TTC549 (cell line): ENCODE results near the gene MYCBPAP.

ENCODE experiments used
- FAIRE-seq: peaks from 2 replicates; lab custom pipeline; 2012; peaks lifted over from hg19 to GRCh38; lab: Jason Lieb, UNC

The MYCBPAP gene

DNA sequence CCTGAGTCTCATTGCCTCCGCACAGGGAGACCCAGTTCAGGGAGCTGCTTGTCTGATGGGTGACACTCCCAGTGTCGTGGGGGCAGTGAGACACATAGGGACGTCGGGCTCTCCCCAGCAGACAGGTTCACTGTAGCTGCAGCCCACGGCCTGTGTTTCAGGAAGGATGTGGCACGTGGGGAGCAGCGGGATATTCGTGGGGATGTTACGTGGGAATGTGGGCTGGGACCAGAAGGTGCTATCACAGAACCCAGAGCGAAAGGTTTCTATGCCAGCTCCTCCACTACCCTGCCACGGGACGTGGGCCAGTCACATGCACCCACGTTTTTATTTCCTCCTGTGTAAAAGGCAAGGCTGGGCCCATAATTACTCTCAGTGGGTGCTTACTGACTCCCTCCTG, 68.6 kb downstream of the MYCBPAP start:
- no peak for FAIRE-seq

DNA sequence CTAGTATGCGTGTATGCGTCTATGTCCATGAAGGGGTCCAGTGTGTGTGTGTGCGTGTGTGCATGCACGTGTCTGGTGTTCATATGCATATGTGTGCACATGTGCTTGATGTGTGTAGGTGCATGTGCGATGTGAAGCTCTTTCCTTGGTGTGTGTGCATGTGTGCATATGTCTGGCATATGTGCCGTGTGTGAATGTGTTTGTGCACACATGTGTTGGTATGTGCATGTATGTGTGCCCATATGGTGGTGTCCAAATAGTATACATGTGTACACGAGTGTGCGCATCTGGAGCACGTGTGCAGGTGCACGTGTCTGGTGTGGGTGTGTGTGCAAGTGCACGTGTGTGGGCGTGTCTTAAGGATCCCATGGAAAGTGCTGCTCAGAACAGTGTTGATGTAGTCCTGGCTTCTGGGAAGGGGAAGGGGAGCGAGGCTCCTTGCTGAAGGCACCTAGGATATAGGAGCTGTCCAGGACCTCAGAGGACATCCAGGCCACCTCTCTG, 69.3 kb downstream of the MYCBPAP start:
- no peak for FAIRE-seq

DNA sequence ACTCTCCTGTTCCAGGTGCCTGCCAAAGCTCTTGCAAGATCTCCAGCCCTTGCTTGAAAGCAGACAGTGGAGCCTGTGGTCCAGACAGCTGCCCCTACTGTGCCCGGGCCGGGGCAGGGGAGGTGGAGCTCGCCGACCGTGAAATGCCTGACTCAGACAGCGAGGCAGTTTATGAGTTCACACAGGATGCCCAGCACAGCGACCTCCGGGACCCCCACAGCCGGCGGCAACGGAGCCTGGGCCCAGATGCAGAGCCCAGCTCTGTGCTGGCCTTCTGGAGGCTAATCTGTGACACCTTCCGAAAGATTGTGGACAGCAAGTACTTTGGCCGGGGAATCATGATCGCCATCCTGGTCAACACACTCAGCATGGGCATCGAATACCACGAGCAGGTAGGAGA, 69.9 kb downstream of the MYCBPAP start:
- FAIRE-seq: no peak

DNA sequence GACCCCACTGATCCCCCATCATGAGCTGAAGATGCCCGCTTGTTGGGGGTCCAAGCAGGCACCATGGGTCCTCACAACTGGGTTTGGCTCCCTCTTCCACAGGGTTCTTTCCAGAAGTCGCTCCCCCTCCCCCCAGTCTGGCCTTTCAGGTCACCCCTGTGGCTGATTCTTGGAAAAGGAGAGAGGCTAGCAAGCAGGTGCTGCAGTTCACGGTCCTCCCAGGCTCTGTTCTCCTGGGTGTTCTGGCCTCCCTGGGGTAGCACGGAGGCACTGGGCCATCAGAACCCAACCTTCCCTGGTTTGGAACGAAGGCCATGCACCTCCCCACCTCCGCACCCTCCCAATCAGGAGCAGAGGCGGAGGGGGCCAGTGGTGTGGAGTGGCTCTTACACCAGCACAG, 71.2 kb downstream of the MYCBPAP start:
- FAIRE-seq: no peak

DNA sequence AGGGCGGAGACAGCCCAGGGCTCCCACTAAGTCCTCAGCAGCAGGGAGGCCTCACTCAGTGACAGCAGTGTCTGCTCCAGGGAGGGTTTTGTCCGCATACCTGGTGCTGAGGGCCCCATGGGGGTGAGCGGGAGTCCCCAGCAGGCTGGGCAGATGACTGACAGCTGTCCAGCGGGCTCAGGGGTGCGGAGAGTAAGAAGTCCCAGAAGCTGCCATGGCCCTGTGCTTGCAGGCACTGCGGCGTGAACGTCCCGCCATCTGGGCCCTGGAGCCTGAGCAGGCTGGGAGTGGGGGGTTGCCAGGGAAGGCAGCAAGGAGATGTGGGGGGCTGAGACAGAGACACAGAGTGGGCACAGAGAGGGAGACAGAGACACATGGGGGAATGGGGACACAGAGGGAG, 72.4 kb downstream of the MYCBPAP start:
- FAIRE-seq: no peak
